Kidney glomerular epithelial cell (primary cell): ENCODE measurements around the gene TMC1.
A peak's percentile ranks its signal among the peaks of the same experiment; 100 is the strongest.

Experiments
- DNase-seq: peaks from one replicate; lab custom pipeline; 2025; lab: John Stamatoyannopoulos, UW

TMC1 gene

DNA sequence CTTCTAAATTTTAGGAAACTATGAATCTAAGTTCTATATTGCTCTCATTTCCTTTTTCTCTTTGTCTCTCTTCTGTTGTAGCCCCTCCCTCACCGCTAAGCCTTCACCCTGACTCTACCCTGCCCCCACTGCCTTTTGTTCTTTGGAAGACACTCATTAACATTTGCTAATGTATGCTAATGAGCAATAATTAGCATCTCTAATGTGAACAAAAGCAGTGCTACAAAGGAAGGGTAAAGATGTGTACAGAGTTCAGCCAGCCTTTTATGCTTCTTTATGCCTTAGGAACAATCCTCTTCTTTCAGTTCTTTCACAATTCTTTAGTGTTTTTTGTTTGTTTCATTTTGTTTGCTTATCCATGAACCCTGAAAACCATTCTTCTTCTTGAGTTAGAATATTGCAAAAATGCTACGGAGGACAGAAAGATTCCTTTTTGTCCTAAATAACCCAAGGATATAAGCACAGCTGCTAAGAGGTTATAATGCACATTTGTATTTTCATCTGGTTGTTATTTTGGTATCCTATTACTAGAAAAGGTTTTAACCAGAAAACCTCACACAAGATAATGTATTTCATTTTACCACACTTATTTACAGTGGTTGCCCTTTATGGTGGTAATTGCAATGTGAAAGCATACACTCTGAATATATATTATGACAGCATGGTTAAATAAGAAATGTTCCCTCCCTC, 159.3 kb downstream of the TMC1 start:
- no peak for DNase-seq

DNA sequence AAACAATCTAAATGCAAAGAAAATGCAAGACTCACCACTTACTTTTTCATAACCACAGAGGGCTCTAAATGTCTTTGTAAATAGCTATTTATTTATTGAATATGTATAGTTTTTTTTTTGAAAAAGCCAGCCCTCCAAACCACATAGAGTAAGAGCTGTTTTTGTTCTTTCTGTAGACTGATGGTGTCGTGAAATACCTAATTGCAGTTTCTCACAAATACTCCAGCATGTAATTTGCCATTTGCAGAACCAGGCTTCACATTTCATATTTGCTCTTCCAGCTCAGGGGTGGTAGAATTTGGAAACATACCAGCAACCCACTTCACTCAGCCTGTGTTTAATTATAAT, 159.8 kb downstream of the TMC1 start:
- DNase-seq = no peak

DNA sequence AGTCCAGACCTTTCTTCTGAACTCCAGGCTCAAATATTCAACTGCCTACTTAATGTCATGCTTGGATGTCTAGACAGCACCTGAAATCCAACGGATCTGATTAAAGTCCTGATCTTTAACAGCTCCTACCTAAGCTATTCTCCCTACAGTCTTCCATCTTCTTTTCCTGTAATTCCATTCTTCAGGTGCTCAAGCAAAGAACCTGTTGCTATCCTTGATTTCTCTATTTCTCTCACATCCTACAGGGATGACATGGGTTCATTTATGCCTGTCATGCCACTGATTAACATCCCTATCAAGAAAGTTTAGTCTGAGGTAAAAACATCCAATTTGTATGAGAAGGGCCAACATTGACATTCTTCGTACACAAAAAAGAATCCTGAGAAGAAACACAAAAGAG, 163.2 kb downstream of the TMC1 start:
- no peak for DNase-seq

DNA sequence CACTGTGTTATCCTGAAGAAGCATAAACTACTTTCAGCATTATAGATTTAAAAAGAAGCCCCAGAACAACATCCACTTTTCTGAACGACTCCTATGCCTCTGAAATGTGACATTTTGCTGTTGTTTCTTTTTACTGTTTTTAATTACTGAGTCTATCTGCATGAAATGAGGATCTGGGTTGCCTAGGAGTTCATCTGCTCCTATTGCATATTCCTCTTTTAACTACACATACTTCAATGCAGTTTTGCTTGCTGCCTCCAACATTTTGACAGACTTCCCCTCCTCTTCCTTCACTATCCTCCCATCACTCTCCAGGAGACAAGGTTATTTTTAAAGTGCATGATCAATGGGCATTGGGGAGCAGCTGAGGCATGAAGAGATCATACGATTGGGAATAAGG, 164.5 kb downstream of the TMC1 start:
- DNase-seq = no peak

DNA sequence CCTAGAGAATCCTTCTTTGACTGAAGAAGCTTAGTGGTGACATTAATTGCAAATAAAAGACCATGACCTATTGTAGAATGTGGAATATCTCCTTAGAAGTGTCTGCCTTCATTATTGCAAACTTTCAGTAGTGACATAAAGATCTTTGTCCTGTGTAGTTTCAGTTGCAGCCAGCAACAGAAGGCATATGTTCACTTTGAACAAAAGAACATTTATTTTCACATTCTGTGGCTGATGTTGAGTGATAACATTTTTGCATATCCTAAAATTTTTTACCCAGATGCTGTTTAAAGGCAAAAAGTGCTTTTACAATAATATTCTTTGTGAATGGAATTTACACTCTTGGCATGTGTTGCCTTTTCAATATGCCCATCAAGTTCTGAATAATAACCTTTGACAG, 165.9 kb downstream of the TMC1 start:
- no peak for DNase-seq

DNA sequence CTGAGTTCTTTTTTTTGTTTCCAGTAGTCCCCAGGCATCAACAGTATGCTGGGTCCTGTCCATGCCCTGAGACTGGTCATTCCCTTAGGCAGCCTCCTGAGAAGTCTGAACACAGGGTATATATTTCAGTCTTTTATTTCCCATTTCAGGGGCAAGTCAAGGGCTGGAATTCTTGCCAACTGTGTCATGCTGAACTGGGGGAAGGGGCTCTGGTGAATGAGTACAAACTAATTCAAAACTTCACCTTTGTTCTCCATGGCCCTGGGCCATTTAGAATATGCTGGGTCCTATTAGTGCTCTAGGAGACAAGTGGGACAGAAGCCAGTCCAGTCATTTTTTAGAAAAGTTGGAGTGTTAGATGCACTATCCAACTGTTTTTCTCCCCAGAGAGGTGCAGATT, 170.3 kb downstream of the TMC1 start:
- no peak for DNase-seq

DNA sequence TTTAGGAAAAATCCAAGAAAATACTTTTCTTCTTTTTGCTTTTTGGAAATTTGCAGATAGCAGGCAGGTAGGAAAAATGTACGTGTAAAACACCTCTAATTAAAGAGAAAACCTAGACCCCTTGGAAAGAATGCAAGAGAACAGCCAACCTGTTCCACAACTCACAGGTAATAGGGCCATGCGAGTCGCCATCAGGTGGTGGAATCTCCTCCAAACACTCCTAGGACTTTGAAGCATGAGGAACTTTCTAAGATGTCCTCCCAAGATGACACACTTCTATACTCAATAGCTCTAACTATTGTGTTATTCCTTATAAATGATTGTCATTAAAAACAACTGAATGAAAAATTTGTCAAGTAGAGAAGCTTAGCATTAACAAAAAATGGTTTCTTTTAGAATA, 174.0 kb downstream of the TMC1 start:
- no peak for DNase-seq

DNA sequence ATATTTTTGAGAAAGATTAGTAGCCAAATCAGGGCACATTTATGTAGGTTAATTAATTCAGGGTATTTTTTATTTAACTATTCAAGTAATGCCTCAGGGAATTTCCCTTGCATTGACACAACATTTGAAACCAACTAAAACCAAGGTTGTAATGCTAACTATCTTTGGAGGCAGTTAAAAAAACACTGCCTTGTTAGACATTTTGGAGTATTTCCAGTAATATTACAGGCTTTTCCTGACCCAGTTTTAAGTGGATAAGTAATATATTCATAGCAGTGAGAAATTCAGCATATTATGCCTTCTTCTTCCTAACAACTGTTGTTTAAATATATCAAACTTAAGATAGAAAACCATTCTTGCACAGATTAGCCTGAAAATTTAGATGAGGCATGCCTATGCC, 175.1 kb downstream of the TMC1 start:
- DNase-seq = no peak

DNA sequence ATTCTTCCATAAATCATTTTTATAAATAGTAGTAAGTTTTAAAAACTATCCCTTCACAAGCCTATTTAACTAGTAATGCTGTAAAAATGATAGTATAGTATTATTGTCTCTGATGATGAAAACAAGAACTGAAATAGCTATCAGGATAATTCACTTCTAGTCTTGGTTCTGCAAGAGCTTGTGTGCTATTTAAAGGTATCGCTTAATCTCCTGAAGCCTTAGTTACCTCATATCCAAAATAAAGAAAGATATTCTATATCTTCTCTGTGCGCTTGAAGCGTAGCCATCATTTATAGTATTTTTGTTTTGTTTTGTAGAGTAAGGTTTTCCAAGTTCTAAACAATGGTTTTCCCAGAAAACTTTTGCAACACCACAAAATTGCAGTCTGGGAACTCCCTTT, 180.1 kb downstream of the TMC1 start:
- no peak for DNase-seq

DNA sequence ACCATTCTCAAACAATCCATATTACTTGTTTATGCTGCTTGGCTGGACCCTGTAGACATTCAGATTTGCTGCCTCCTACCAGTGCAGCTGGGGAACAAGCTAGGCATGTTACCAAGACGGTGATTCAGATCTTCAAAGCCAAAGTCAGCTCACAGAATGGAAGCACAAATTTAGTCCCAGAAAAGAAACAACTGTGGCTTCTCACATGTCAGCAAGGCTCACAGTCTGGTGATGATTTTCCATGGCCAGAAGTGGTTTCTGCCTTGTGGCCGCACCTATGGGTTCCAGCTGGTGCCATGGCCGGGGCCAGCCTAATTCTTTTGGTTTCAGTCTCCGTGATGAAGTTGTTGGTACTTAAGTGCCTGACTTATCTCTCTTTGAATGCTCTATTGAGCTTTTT, 182.2 kb downstream of the TMC1 start:
- no peak for DNase-seq

DNA sequence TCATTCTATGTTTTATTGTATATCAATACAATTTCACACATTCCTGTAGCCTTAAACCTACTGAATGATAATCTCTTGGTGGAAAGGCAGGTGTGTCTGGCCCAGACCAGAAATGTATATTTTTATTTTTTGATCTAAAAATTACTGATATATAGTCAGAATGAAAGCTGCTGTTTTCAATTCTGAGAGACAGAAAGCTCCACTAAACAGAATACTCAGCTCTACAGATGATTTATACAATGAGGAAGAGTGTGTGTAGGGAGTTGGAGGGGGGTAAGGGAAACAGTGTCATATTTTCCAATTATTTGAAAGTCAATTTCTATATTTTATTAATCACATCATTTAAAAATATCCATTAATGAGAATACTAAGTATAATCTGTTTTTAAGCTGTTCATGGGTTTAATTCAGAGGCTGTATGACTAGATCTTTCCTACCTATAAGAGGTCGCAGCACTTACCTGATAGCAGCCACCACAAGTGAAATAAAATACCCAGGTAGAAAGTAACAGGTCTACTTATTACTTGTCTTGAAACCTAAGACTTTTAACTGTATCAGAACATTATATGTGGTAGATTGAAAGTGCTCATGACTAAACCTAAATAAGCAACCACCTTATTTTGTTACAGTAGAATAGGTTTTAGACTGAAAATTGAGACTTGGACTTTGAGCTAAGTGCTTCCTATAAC, 183.4 kb downstream of the TMC1 start:
- no peak for DNase-seq

DNA sequence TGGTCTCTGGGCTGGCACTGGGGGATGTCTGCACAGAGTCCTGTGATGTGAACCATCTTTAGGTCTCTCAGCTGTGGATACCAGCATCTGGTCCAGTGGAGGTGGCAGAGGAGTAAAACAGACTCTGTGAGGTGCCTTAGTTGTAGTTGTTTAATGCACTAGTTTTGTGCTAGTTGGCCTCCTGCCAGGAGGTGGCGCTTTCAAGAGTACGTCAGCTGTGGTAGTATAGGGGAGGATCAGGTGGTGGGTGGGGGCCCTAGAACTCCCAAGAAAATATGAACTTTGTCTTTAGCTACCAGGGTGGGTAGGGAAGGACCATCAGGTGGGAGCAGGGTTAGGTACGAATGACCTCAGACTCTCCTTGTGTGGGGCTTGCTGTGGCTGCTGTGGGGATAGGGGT, 197.1 kb downstream of the TMC1 start:
- DNase-seq = no peak

DNA sequence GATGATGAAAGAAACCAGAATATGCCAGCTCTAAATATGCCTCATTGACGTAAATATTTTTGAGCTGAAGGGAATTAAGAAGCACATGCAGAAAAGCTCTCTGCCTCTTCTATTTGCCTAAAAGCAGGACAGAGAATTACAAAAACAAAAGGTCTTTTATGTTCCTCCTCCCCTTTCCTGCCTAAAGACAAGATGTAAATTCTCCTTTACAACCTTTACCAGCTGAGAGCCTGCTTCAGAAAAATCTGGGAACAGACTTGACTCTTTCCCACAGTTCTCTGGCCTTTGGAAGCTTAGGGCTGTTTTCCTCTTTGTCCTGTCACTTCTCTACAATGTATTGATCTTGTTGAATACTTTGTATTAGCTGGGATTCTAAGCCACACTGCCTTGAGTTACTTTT, 199.7 kb downstream of the TMC1 start:
- no peak for DNase-seq

DNA sequence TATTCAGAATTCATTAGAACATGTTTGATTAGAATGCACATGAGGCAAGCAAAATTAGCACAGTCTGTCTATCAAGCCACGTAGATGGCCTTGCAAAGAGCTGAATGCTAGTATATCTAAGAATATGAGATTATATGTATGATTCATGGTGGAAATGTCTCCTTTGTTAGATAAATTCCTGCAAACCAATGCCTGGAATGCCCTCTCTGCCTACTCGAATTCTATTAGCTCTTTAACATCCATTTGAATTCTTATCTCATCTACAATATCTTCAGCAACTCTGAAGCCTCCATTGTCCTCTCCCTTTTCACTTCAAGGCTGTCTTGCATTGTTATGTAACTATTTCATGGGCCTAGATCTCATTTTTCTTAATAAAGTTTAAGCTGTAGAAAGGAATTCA, 205.5 kb downstream of the TMC1 start:
- DNase-seq = peak; percentile 30

DNA sequence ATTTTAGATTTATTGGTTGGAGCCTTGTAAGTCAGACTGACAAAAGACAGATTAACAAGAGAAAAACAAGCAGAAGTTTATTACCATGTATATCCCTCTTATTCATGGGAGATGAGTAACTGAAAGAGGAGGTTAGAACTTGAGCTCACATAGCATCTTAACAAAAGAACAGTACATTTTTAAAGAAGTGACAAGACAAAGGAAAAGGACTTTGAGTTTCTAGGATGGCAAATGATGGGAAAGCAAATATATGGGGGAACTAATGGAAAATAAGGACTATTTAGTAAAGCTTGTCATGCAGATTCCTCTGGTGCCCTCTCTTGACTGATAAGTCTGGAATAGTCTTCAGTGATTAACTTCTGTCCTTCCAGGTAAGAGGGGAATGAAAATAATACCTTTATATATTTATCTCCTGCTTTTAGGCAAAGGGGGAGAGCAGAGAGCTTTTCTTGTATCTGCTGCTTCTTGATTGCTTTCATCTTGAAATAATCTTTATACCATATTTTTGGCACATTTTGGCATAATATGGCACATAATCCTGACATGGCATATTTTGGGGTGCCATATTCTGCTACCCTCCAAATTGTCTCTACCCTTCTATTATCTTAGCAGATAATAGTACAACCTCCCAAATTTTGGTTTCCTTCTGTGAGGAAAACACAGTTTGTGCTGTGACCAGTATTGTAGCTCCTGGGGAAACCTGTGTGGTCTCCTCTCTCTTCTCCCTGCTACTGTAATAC, 206.8 kb downstream of the TMC1 start:
- no peak for DNase-seq

DNA sequence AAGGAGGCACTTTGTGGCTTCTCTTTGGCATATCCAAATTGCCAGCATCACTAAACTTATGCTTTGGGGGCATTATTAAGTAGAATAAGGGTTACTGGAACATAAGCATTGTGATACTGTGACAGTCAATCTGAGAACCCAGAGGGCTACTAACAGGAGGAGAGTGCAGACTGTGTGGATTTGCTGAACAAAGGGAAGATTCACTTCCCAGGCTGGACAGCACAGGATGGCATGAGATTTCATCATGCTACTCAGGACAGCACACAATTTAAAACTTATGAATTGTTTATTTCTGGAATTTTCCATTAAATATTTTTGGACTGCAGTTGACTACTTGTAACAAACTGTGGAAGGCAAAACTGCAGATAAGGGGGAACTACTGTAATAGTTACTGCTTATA, 212.5 kb downstream of the TMC1 start:
- no peak for DNase-seq

DNA sequence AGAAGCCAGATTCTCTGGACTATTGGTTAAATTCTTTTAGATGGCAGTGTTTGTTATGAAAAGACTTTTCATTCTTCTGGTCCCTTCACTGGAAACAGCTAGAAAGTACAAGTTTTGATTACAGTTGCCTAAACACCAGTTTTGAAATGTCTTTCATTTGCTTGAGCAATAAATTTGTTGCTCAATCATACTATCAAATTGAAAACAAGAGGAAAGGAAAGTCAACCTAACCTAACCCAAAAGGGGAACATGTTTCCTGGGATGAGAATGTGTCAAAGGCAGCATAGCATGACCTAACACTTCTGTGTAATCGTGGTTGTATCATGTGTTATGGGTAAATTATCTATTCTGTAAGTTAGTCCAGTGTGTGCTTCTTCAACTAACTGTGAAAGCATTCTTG, 213.2 kb downstream of the TMC1 start:
- no peak for DNase-seq

DNA sequence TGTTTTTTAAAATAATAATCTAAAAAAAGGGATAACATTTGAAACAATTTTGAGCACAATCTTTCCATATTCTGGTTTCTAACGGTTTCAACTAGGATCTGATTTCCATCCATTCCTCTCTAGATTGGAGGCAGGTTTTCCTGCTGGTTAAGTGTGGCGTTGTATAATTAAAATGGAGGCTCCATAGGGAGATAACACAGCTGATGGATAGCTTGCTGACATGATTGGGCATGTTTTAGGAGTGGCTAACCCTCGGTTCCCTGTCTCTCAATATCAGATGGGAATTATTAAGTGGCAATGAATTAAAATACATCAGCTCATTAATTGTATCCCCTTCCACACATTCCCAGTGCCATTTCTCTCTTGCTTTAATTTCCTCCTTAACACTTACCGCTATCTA, 222.4 kb downstream of the TMC1 start:
- no peak for DNase-seq

DNA sequence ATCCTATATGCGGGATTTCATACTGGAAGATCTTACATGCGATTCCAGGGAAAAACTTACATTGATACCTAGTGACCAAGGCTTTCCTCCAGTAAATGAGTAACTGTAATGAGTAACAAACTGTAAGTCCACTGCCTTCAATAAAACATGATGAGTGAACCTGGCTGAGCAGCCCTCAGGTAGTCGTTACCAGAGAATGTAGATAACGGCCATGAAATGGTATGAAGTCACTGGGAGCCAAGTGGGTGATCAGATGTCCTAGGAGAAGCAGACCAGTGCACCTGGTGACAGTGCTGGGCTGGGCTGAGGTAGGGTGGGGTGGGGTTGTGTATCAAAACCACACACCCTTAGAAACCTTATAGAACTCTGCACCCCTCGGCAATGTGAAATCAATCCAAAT, 227.9 kb downstream of the TMC1 start:
- DNase-seq = peak; percentile 14

DNA sequence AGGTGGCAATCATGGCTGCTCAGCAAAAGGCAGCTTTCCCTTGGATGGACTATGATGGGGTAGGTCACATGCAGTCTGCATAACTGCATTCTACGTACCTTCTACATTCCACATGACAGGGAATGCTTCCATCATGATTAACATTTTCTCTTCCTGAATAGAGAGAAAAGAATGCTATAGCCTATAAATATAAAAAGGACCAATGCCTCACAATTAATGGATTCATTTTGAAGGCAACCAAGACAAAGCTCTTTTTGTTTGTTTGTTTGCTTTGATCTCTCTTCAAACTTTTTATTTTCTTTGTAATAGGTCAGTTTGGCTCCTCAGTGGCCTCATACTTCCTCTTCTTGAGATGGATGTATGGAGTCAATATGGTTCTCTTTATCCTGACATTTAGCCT, 230.1 kb downstream of the TMC1 start:
- no peak for DNase-seq

DNA sequence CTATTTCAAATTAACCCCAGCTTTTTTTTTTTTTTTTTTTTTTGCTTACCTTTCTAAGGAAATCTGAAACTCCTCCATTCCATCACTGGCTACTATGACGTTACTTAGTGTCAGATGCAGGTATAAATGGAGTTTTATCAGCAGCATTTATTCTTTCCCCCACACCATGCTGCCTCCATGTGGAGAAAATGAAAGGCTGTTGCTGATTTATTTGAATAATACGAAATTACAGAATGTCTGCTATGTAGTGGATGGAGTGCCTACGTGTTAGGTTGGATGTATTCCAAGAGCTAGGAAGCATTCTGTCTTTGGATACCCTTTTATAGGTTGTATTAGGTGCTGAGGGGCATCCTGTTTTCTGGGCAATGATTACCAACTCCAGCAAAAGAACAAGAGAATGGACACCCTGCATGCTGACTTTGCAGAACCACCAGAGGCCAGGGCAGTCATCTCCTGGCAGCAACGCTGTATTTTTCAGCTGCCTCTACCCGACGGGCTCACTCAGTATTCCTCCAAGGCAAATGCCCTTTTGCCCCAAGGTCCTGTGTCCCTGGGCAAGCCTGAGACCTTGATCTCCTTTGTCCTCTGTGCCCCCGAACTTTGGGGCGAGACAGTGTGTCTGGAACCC, 232.0 kb downstream of the TMC1 start:
- peak; percentile 3 for DNase-seq

DNA sequence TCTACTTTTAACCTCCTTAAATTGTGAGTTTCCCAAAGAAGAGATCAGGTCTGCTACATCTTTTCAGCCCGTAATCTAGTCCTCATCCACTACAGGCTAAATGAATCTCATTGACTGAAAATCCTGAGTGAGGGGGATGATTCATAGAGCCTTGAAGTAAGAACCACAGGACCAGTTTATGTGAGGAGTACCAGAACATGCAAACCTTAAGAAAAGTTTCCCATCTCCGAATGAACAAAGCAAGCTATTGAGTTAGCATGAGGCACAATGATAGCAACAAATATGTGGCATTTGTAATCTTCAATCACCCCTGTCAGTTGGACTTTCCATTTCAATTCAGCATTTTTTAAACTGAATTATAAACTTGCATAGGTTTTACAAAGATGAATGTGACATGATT, 234.4 kb downstream of the TMC1 start:
- no peak for DNase-seq

DNA sequence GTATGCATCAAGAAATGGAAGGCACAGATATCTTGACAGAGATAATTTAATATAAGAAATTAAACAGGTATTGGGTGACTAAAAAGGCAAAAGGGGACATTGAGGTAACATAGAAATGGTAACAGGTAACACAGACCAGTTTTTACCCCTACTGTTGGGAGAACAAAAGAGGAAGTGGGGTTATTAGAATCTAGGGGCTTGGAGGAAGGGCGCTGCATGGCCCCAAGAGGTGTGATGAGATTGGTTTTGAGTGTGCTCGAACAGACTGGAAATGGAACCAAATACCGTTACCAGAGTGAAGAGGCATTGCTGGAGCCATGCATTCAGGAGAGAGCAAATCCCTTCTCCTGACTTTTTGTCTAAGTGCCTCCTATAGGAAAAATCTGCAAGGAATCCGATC, 237.5 kb downstream of the TMC1 start:
- DNase-seq = no peak
